GM19452 (cell line): ENCODE measurements around the gene ELF3.
"Not testable (repeated sequence)": the region's sequence is repeated elsewhere in the genome, so short reads cannot be mapped to it uniquely, and the experiment has no call there.

Experiments used
- ATAC-seq: cut with Tn5 transposase; IDR thresholded peaks from one replicate; pipeline ENCODE4 v1.9.1; 2021; ENCODE audit not compliant: unreplicated experiment

The ELF3 gene

GRCh38 chr1:202034149-202034682 lies 23.8 kb downstream of the ELF3 start:
- no peak for ATAC-seq

- ATAC-seq, result no peak
These were observed 24.5 kb downstream of the ELF3 start for GRCh38 chr1:202034683-202035462.

GRCh38 chr1:202036595-202037387 lies 26.4 kb downstream of the ELF3 start:
- no peak for ATAC-seq

GRCh38 chr1:202037706-202038296 lies 27.4 kb downstream of the ELF3 start:
- ATAC-seq, result no peak

- peak; percentile 64 for ATAC-seq
These were observed 28.4 kb downstream of the ELF3 start for GRCh38 chr1:202038688-202039346.

- no peak for ATAC-seq
These were observed 35.3 kb downstream of the ELF3 start for GRCh38 chr1:202045705-202046104.

GRCh38 chr1:202046227-202046626 lies 35.8 kb downstream of the ELF3 start:
- no peak for ATAC-seq

- ATAC-seq, result no peak
These were observed 36.6 kb downstream of the ELF3 start for GRCh38 chr1:202046748-202047708.

GRCh38 chr1:202047977-202048376 lies 37.6 kb downstream of the ELF3 start:
- no peak for ATAC-seq

- ATAC-seq, result no peak
These were observed 38.7 kb downstream of the ELF3 start for GRCh38 chr1:202049129-202049528.

- no peak for ATAC-seq
These were observed 43.7 kb downstream of the ELF3 start for GRCh38 chr1:202054094-202054493.

- not testable (repeated sequence) for ATAC-seq
These were observed 44.3 kb downstream of the ELF3 start for GRCh38 chr1:202054673-202055072.

GRCh38 chr1:202056644-202057334 lies 46.4 kb downstream of the ELF3 start:
- no peak for ATAC-seq

- not testable (repeated sequence) for ATAC-seq
These were observed 46.9 kb downstream of the ELF3 start for GRCh38 chr1:202057335-202057704.

- ATAC-seq, result no peak
These were observed 47.9 kb downstream of the ELF3 start for GRCh38 chr1:202058001-202058908.

- ATAC-seq, result no peak
These were observed 50.7 kb downstream of the ELF3 start for GRCh38 chr1:202061055-202061454.

GRCh38 chr1:202061787-202062186 lies 51.4 kb downstream of the ELF3 start:
- not testable (repeated sequence) for ATAC-seq

- not testable (repeated sequence) for ATAC-seq
These were observed 52.2 kb downstream of the ELF3 start for GRCh38 chr1:202062636-202063035.
